ENCODE data around the gene FAM200B. TPM values are rescaled to one million over a fixed set of nuclear protein-coding genes. Genes with fewer than 3 reads are reported as not detected.

Gene FAM200B
- total RNA-seq, 6 experiments from 2014 or later = 11.8 to 20.9 (median 16.7) TPM

DNA sequence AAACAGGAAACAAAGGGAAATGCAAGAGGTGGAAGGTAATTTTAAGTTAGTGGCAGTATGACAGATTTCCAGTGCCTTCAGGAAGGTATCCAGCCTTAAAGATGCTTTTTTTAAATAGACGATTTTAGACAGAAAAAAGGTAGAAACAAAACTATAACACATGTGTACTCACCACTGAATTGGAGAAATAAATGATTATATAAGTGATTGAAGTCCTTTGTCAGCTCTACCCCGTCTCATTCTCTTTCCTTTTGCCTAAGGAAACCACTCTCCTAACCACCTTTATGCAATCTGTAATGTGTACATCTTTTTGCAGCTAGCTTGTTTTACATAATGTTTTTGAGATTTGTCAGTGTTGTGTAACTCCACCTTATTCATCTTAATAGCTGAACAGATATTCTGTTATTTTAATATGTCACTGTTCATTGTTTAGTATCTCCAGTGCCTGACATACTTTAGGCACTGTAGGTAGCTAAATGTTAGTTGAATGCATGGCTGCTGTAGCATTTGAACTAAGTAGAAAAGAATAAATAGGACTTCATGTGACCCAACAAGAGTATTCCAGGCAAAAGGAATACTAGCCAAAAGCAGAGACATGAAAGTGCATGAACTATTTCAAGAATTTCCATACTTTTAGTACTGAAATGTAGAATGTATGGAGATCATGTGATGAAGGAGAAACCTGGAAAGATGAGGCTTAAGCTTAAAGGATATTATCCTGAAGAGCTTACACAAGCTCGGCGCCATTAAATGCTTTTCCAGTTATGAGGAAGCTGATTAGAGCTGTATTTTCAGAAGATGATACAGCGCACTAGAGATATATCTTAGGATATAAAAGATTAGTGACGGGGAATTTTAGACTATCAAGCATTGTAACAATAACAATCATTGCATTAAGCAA lies 865 bp downstream of the FAM200B start:
- peaks cover 0 to 13% (median 0%) of the 10 kb centered on the region in 4 donors for H3K36me3 ChIP-seq
- ATAC-seq (no peak), DNase-seq (no peak)
- H3K27ac ChIP-seq = peak overlapping the region; percentile 92 to 95 (median 95)
- intact Hi-C loops (cut with DNase I) = no loop called here
- peaks cover 0 to 8% (median 2%) of the 10 kb centered on the region in 4 donors for H3K4me1 ChIP-seq
- no peaks in the 10 kb centered on the region for H3K27me3 ChIP-seq
- no peaks in the 10 kb centered on the region for H3K9me3 ChIP-seq
- WGBS (ENCODE audit: insufficient coverage, low coverage, low lambda C conversion rate, missing lambda C conversion rate) = 36% methylated on average over 6 of the region's 6 CpGs
- TF ChIP-seq POLR2A (IDR thresholded peaks at IDR 0.05) (no peak), CTCF (IDR thresholded peaks at IDR 0.05) (no peak)
- H3K4me3 ChIP-seq = peak overlapping the region; percentile 68 to 76 (median 72)

GRCh38 chr4:15683143-15683495 lies 1.5 kb downstream of the FAM200B start:
- H3K27ac ChIP-seq = peak overlapping the region in 1 of 3 donors; percentile 95
- 60% methylated on average over 2 of the region's 2 CpGs for WGBS (ENCODE audit: insufficient coverage, low coverage, low lambda C conversion rate, missing lambda C conversion rate)
- H3K36me3 ChIP-seq = peaks cover 0 to 13% (median 0%) of the 10 kb centered on the region in 4 donors
- H3K27me3 ChIP-seq = no peaks in the 10 kb centered on the region
- H3K4me3 ChIP-seq = no peak overlapping the region
- TF ChIP-seq CTCF (IDR thresholded peaks at IDR 0.05) (no peak), POLR2A (IDR thresholded peaks at IDR 0.05) (no peak)
- intact Hi-C loops (cut with DNase I) = no loop called here
- no peaks in the 10 kb centered on the region for H3K9me3 ChIP-seq
- no peak for DNase-seq
- no peak for ATAC-seq
- peaks cover 0 to 5% (median 2%) of the 10 kb centered on the region in 4 donors for H3K4me1 ChIP-seq

DNA sequence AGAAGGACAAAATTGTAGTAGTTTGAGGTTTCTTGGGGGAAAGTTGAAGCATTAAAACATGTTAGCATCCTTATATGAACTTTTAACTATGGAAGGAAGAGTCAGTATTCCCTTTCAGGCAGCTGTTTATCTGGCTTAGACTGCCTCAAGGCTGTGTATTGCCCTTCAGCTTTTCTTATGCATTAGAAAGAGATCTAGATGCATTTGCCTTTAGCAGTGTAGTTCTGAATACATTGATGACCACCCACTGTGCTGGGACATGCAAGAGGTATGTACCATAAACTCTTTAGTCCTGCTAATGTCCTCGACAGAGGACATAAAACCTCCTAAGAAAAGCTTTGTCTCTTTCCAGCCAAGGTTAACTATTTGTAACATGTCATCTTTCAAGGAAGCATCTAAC lies 2.9 kb downstream of the FAM200B start:
- Histone ChIP-seq H3K9me3 (no peaks in the 10 kb centered on the region), H3K27ac (no peak overlapping the region), H3K4me1 (peaks cover 0 to 4% (median 2%) of the 10 kb centered on the region in 4 donors), H3K4me3 (no peak overlapping the region), H3K36me3 (peaks cover 0 to 19% (median 0%) of the 10 kb centered on the region in 4 donors), H3K27me3 (no peaks in the 10 kb centered on the region)
- WGBS (ENCODE audit: insufficient coverage, low coverage, low lambda C conversion rate, missing lambda C conversion rate) = 100% methylated on average over 1 of the region's 1 CpG
- DNase-seq (no peak), ATAC-seq (no peak)
- intact Hi-C loops (cut with DNase I) = no loop called here
- TF ChIP-seq CTCF (IDR thresholded peaks at IDR 0.05) (no peak), POLR2A (IDR thresholded peaks at IDR 0.05) (no peak)

- ATAC-seq = no peak
- H3K27me3 ChIP-seq = no peaks in the 10 kb centered on the region
- no peak overlapping the region for H3K27ac ChIP-seq
- H3K9me3 ChIP-seq = no peaks in the 10 kb centered on the region
- TF ChIP-seq POLR2A (IDR thresholded peaks at IDR 0.05) (no peak), CTCF (IDR thresholded peaks at IDR 0.05) (no peak)
- intact Hi-C loops (cut with DNase I) = no loop called here
- no peak for DNase-seq
- H3K4me3 ChIP-seq = no peak overlapping the region
- H3K36me3 ChIP-seq = peaks cover 0 to 19% (median 0%) of the 10 kb centered on the region in 4 donors
- H3K4me1 ChIP-seq = peaks cover 0 to 14% (median 2%) of the 10 kb centered on the region in 4 donors
- 71% methylated on average over 5 of the region's 5 CpGs for WGBS (ENCODE audit: insufficient coverage, low coverage, low lambda C conversion rate, missing lambda C conversion rate)
These were observed 6.4 kb downstream of the FAM200B start for GRCh38 chr4:15688051-15688450.
